Gastrocnemius medialis (tissue), 4 donors: ENCODE results near the gene FBLN1. TPM values are rescaled to one million over a fixed set of nuclear protein-coding genes. Genes with fewer than 3 reads are reported as not detected.

Source experiments
- ATAC-seq, 2 donors: fragments of 150-250 bp; one replicate each; pipeline ENCODE4 v1.9.1; 2016
- DNase-seq, 2 donors: peaks; one replicate each; pipeline ENCODE4 v3.0.0-alpha.2; 2019
- H3K27ac ChIP-seq, 4 donors: fragments of 200-600 bp; sonication (generic); 1 replicate in 1 of 4; 2 replicates in 3 of 4; pipeline ENCODE4 v1.5.1; 2016 to 2018; ENCODE audit warnings: mild to moderate bottlenecking in 2 of 4, moderate library complexity in 1 of 4
- H3K27me3 ChIP-seq, 3 donors: fragments of 200-600 bp; sonication (generic) in 2 of 3; 1 replicate in 1 of 3; 2 replicates in 2 of 3; pipeline versions ENCODE4 v1.5.1 to v1.6.0; 2016 to 2019; ENCODE audit warnings: mild to moderate bottlenecking in 1 of 3, moderate library complexity in 1 of 3
- H3K36me3 ChIP-seq, 2 donors: fragments of 200-600 bp; sonication (generic) in 1 of 2; one replicate each; pipeline ENCODE4 v1.5.1; 2017 to 2018
- H3K4me1 ChIP-seq, 2 donors: fragments of 200-600 bp; sonication (generic) in 1 of 2; one replicate each; pipeline ENCODE4 v1.5.1; 2016 to 2017; ENCODE audit warnings: mild to moderate bottlenecking in 2 of 2
- H3K4me3 ChIP-seq, 4 donors: fragments of 200-600 bp; sonication (generic) in 3 of 4; 1 replicate in 1 of 4; 2 replicates in 3 of 4; pipeline ENCODE4 v1.5.1; 2016 to 2019; ENCODE audit warnings: mild to moderate bottlenecking in 2 of 4
- H3K9me3 ChIP-seq, 3 donors: fragments of 200-600 bp; sonication (generic) in 2 of 3; 1 replicate in 1 of 3; 2 replicates in 2 of 3; pipeline ENCODE4 v1.5.1; 2016 to 2019
- CTCF ChIP-seq, 5 experiments: fragments of 450-650 bp in 3 of 5; fragments of 200-600 bp in 2 of 5; sonication (generic) in 2 of 5; IDR thresholded peaks in 4 of 5; conservative IDR thresholded peaks in 1 of 5; 1 replicate in 4 of 5; 2 replicates in 1 of 5; pipeline ENCODE4 v1.5.1; 2016 to 2019; ENCODE audit warnings: antibody characterized with exemption in 5 of 5, mild to moderate bottlenecking in 3 of 5, moderate library complexity in 3 of 5
- POLR2A ChIP-seq, 2 donors: fragments of 450-650 bp; IDR thresholded peaks; one replicate each; pipeline ENCODE4 v1.6.1; 2017; ENCODE audit warnings: antibody characterized with exemption in 2 of 2, mild to moderate bottlenecking in 2 of 2, moderate library complexity in 2 of 2
- in situ Hi-C, 4 donors: fragments of 200-750 bp; cut with MboI; loops; one replicate each; pipeline versions ENCODE4 v1.15.0 to v1.8.0; 2017; ENCODE audit warnings: low sequenced_read_pairs in 4 of 4
- intact Hi-C: fragments of 100-400 bp; cut with DNase I; formaldehyde crosslinking; loops from one replicate; pipeline ENCODE4 v1.15.1; 2023; ENCODE audit warnings: low total_unique reads
- total RNA-seq, 4 donors: library from RNA; depleted of rRNA; stranded (reverse); fragments of >200 nt; gene quantifications; one replicate each; pipeline versions ENCODE4 v1.1.0 to v1.2.3, GENCODE V29; 2016

FBLN1 gene
- total RNA-seq, 4 donors from 2014 or later: 12.5 to 37.1 (median 19.2) TPM

- no peak for ATAC-seq
- H3K36me3 ChIP-seq: no peaks in the 10 kb centered on the region
Measured at GRCh38 chr22:45547731-45548130, 45.0 kb downstream of the FBLN1 start.

DNA sequence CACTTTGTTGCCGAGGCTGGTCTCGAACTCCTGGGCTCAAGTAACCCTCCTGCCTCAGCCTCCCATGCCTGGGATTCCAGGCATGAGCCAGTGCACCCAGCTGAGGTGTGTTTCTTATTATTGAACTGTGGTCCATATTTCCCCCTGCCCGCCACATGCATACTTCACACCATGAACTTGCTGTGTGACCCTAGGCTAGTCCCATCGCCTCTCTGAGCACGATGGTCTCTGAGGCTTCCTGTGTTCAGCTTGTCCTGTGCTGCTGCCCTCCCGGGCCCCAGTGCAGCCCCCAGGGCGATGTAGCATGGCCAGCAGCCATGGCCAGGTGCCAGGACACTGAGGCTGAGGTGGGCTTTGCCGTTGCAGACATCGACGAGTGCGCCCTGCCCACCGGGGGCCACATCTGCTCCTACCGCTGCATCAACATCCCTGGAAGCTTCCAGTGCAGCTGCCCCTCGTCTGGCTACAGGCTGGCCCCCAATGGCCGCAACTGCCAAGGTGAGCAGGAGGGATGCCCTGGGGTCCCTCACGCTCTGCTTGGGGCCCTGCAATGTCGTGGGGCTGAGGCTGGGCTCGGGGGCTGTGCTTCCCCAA, 45.7 kb downstream of the FBLN1 start:
- H3K9me3 ChIP-seq: no peaks in the 10 kb centered on the region
- H3K36me3 ChIP-seq: no peaks in the 10 kb centered on the region
- in situ Hi-C loops (no loop called here), intact Hi-C loops (no loop called here)
- no peak for ATAC-seq
- TF ChIP-seq CTCF (IDR thresholded peaks at IDR 0.05 in 4 of 5, conservative IDR thresholded peaks at IDR 0.05 in 1 of 5): no peak
- TF ChIP-seq POLR2A (IDR thresholded peaks at IDR 0.05): no peak
- H3K27ac ChIP-seq: peak overlapping the region in 1 of 4 donors; percentile 56
- H3K4me3 ChIP-seq: no peak overlapping the region
- no peak for DNase-seq
- no peaks in the 10 kb centered on the region for H3K27me3 ChIP-seq
- peaks cover 11 to 20% of the 10 kb centered on the region in 2 donors for H3K4me1 ChIP-seq

More at GRCh38 chr22:45547731-45548130, 45.0 kb downstream of the FBLN1 start:
- Histone ChIP-seq H3K9me3 (no peaks in the 10 kb centered on the region), H3K4me1 (peaks cover 11 to 20% of the 10 kb centered on the region in 2 donors), H3K27me3 (no peaks in the 10 kb centered on the region), H3K27ac (no peak overlapping the region), H3K4me3 (no peak overlapping the region)
- no peak for DNase-seq
- in situ Hi-C loops (no loop called here), intact Hi-C loops (no loop called here)
- TF ChIP-seq CTCF (IDR thresholded peaks at IDR 0.05 in 4 of 5, conservative IDR thresholded peaks at IDR 0.05 in 1 of 5): no peak
- TF ChIP-seq POLR2A (IDR thresholded peaks at IDR 0.05): no peak

GRCh38 chr22:45548991-45549761, 46.5 kb downstream of the FBLN1 start:
- Histone ChIP-seq H3K4me3 (no peak overlapping the region), H3K27ac (peak overlapping the region; percentile 13 to 56 (median 26)), H3K9me3 (no peaks in the 10 kb centered on the region), H3K36me3 (no peaks in the 10 kb centered on the region), H3K4me1 (peaks cover 11 to 26% of the 10 kb centered on the region in 2 donors), H3K27me3 (no peaks in the 10 kb centered on the region)
- intact Hi-C loops (no loop called here), in situ Hi-C loops (no loop called here)
- no peak for ATAC-seq
- TF ChIP-seq CTCF (IDR thresholded peaks at IDR 0.05 in 4 of 5, conservative IDR thresholded peaks at IDR 0.05 in 1 of 5): no peak
- no peak for TF ChIP-seq POLR2A (IDR thresholded peaks at IDR 0.05)
- peak; percentile 36 to 42 for DNase-seq

DNA sequence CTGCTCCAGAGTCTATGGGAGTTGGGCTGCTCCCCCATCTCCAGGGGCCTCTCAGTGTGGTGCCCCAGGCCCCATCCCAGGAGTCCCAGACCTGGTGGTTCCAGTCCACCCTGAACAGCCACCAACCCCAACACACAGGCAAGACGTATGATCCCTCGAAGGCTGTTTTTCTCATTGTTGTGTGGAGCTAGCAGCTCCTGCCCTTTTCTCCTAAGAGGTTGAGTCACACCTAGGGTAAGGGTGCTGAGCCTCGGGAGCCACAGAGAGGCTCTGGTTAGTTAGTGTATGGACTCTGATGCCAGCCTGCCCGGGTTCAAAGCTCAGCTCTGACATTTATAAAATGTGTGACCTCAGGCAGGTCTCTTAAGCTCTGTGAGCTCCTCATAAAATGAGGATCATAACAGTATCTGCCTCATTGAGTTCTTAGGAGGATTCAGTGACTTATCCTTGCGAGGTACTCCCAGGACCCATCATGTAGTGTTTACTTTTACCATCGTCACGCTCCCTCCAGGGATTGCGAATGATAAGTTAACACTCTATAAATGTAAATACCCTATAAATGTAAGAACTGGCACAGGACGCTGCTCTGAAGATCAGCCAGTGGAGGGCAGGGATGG, 47.2 kb downstream of the FBLN1 start:
- Histone ChIP-seq H3K27ac (peak overlapping the region in 3 of 4 donors; percentile 19 to 56 (median 33)), H3K9me3 (no peaks in the 10 kb centered on the region), H3K4me3 (no peak overlapping the region), H3K36me3 (no peaks in the 10 kb centered on the region), H3K27me3 (no peaks in the 10 kb centered on the region), H3K4me1 (peaks cover 6 to 23% of the 10 kb centered on the region in 2 donors)
- DNase-seq (no peak), ATAC-seq (no peak)
- TF ChIP-seq POLR2A (IDR thresholded peaks at IDR 0.05) (no peak), CTCF (IDR thresholded peaks at IDR 0.05 in 4 of 5, conservative IDR thresholded peaks at IDR 0.05 in 1 of 5) (no peak)
- in situ Hi-C loops: loop anchor here (5.0 to 10.0 kb wide), 4 partner anchors 105 to 285 kb away; no protein-coding TSS in a partner anchor
- intact Hi-C loops: loop anchor here (5.0 kb wide), 1 partner anchor 38 kb away; no protein-coding TSS in a partner anchor
